PFSK-1 (cell line): ENCODE results near the gene NKTR. TPM values are rescaled to one million over a fixed set of nuclear protein-coding genes. Genes with fewer than 3 reads are reported as not detected.

Experiments
- FOXP2 ChIP-seq: optimal IDR thresholded peaks from 2 replicates; pipeline ENCODE3; 2011; ENCODE audit warnings: borderline replicate concordance, control low read depth, inconsistent platforms; ENCODE audit not compliant: insufficient read depth; ENCODE audit errors: extremely low read length, extremely low read depth
- POLR2AphosphoS5 ChIP-seq: IDR thresholded peaks from 2 replicates; pipeline ENCODE4 v1.6.1; 2012; ENCODE audit warnings: low read depth, mild to moderate bottlenecking, control low read depth, low read length, moderate library complexity
- SIN3A ChIP-seq: IDR thresholded peaks from 2 replicates; pipeline ENCODE4 v1.6.1; 2012; ENCODE audit warnings: mild to moderate bottlenecking, low read length, moderate library complexity, borderline replicate concordance; ENCODE audit not compliant: insufficient read depth
- TAF1 ChIP-seq: IDR thresholded peaks from 2 replicates; pipeline ENCODE4 v1.6.1; 2012; ENCODE audit warnings: low read length, control low read depth, borderline replicate concordance; ENCODE audit not compliant: insufficient read depth
- polyA plus RNA-seq: library from polyadenylated mRNA; unstranded; fragments of >200 nt; gene quantifications from one replicate; pipeline ENCODE4 v1.2.1, GENCODE V29; 2012; ENCODE audit warnings: low read depth, missing spikeins; ENCODE audit not compliant: insufficient read length
- TF ChIP-seq, protein P1 (sequence below), 2 experiments: IDR thresholded peaks; 2 replicates each; pipeline versions ENCODE4 v1.6.1 to v1.8.0; 2011 to 2012; ENCODE audit warnings: low read depth in 2 of 2, low read length in 2 of 2, control low read depth in 1 of 2, inconsistent platforms in 1 of 2, mild to moderate bottlenecking in 1 of 2, moderate library complexity in 1 of 2; ENCODE audit not compliant: insufficient read depth in 1 of 2

The NKTR gene
- polyA plus RNA-seq: 7.7 TPM

DNA sequence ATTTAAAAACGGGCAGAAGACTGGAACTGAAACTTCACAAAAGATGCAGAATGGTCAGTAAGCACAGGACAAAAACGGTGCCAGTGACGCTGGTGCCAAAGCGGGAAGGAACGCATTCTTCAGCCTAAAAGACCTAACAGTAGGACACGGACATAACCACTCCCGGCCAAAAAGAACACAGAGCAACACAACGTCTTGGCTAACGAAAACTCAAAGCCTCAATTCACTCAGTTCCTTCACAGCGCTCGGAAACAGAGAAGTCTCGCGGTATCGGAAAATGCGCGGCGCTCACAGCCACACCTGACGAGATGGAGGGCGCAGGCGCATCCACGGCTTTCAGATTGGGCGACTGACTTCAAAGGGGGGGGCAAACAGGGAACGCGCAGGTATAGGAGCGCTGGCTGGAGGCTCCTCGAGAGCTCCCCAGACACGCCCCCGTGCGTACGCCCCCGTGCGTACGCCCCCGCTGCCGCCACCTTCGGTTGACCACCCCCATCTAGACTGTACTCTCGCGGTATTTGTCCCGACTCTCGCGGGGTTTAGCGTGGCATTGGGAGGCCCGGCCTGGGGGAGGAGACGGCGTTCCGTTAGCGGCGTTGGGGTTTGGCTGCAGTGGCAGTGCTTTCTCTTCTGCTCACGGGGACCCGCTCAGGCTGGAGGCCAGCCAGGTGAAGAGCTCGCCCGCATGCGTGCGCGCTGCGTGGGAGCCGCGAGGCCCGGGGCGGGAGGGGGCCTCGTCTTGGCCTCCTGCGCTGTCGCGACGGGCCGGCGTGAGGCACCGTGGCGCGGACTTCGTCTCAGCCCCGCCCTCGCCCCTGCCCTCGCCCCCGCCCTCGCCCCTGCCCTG is at the start of gene NKTR:
NKTR (plus strand) TSS at position 576 of the 847 bp plus-strand sequence. CDS start 321 bp downstream, outside the sequence.
- TF ChIP-seq SIN3A (no peak), POLR2AphosphoS5 (peak; percentile 84), TAF1 (peak; percentile 47; the same call in 1 of the 2 replicates), FOXP2 (peak; percentile 43)
- TF ChIP-seq, protein P1, sequence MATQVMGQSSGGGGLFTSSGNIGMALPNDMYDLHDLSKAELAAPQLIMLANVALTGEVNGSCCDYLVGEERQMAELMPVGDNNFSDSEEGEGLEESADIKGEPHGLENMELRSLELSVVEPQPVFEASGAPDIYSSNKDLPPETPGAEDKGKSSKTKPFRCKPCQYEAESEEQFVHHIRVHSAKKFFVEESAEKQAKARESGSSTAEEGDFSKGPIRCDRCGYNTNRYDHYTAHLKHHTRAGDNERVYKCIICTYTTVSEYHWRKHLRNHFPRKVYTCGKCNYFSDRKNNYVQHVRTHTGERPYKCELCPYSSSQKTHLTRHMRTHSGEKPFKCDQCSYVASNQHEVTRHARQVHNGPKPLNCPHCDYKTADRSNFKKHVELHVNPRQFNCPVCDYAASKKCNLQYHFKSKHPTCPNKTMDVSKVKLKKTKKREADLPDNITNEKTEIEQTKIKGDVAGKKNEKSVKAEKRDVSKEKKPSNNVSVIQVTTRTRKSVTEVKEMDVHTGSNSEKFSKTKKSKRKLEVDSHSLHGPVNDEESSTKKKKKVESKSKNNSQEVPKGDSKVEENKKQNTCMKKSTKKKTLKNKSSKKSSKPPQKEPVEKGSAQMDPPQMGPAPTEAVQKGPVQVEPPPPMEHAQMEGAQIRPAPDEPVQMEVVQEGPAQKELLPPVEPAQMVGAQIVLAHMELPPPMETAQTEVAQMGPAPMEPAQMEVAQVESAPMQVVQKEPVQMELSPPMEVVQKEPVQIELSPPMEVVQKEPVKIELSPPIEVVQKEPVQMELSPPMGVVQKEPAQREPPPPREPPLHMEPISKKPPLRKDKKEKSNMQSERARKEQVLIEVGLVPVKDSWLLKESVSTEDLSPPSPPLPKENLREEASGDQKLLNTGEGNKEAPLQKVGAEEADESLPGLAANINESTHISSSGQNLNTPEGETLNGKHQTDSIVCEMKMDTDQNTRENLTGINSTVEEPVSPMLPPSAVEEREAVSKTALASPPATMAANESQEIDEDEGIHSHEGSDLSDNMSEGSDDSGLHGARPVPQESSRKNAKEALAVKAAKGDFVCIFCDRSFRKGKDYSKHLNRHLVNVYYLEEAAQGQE (IDR thresholded peaks at IDR 0.05; ENCODE audit: insufficient read depth in 1 of 2, low read depth in 2 of 2, low read length in 2 of 2): no peak

- TF ChIP-seq TAF1 (no peak), SIN3A (no peak), FOXP2 (no peak), POLR2AphosphoS5 (no peak)
- TF ChIP-seq, protein P1 (IDR thresholded peaks at IDR 0.05; ENCODE audit: insufficient read depth in 1 of 2, low read depth in 2 of 2, low read length in 2 of 2): no peak
These were observed 47.7 kb upstream of the NKTR start for GRCh38 chr3:42552830-42553229.

DNA sequence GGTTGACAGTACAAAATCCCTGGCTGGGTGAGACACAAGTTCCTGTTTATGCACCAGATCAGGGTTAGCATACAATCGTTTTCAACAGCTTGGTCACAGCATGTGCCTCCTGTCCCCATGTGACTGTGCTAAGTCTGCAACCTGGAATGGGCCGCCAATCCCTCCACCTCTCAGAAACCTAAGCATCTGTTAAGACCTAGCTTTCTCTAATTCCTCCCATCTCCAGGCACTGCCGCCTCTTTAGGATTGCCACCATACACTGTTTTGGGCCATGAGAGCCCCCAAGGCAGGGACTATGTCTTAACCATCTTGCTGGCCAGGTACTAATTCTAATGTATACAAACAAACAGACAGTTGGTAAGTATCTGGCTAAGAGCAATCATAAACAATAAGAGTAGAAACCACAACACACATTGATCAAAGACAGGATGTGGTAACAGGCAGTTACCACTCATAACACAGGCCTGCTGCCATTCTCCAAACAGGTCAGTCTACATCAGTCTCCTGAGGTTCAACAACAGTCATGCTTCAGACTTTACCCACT is 44.3 kb upstream of the NKTR start:
- TF ChIP-seq SIN3A (no peak), POLR2AphosphoS5 (no peak), FOXP2 (no peak), TAF1 (no peak)
- TF ChIP-seq, protein P1 (IDR thresholded peaks at IDR 0.05; ENCODE audit: insufficient read depth in 1 of 2, low read depth in 2 of 2, low read length in 2 of 2): no peak

- TF ChIP-seq TAF1 (no peak), FOXP2 (no peak), SIN3A (no peak), POLR2AphosphoS5 (no peak)
- TF ChIP-seq, protein P1 (IDR thresholded peaks at IDR 0.05; ENCODE audit: insufficient read depth in 1 of 2, low read depth in 2 of 2, low read length in 2 of 2): no peak
These were observed 42.6 kb upstream of the NKTR start for GRCh38 chr3:42557854-42558253.
